HG03520 (cell line): ENCODE results near the gene KRTAP20-3.

Experiments used
- ATAC-seq: cut with Tn5 transposase; IDR thresholded peaks from one replicate; pipeline ENCODE4 v1.9.1; 2021; ENCODE audit warnings: mild to moderate bottlenecking, moderate library complexity; ENCODE audit not compliant: unreplicated experiment

KRTAP20-3 gene

GRCh38 chr21:30642564-30642963 lies at the start of gene KRTAP20-3:
KRTAP20-3 (plus strand) TSS chr21:30642864.
- ATAC-seq, result no peak

DNA sequence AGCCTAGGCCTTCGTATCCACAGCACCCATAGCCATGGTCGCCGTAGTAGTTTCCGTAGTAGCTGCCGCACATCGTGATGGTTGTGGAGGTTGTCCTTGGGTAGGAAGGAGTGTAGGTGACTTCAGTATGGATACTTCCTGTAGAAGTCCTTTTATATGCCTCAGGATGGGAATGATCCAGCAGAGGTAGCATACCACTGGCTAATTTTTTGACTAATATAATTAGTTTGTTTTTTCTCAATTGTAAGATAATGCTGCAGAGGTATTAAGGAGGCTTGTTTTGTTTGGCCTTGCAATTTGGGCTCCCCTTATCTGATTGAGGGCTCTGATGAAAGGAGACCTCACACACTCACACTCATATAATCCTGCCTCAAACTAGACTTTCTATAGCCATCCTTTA lies 43.9 kb upstream of the KRTAP20-3 start, which contains the start of gene KRTAP6-2:
Gene KRTAP6-2, minus strand, starts transcription at position 101 of the 400 bp plus-strand sequence. Its CDS starts 28 bp downstream, at position 73.
- ATAC-seq, result no peak

GRCh38 chr21:30600787-30601186 lies 41.9 kb upstream of the KRTAP20-3 start, which contains the start of gene KRTAP22-1:
KRTAP22-1 (plus strand) TSS chr21:30601087.
- ATAC-seq, result no peak

GRCh38 chr21:30605968-30606367 lies 36.7 kb upstream of the KRTAP20-3 start:
- ATAC-seq, result no peak

- ATAC-seq, result no peak
These were observed 30.5 kb upstream of the KRTAP20-3 start for GRCh38 chr21:30612132-30612531.

DNA sequence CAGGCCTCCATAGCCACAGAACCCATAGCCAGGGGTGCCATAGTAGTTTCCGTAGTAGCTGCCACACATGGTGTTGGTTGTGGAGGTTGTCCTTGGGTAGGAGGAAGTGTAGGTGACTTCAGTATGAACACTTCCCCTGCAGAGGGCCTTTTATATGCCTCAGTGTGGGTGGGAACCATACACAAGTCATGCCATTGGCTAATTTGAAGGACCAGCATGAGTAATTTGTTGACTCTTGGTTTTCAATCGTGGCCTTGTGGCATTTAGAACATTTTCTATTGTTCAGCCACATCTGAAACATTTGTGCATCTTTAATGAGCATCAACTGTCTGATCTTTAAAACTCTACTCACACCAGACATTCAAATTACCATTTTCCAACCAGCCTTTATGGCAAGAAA lies 28.8 kb upstream of the KRTAP20-3 start, which contains the start of gene KRTAP6-1:
Gene KRTAP6-1, minus strand, starts transcription at position 95 of the 400 bp plus-strand sequence. Its CDS starts 26 bp downstream, at position 69.
- no peak for ATAC-seq

GRCh38 chr21:30615199-30615598 lies 27.5 kb upstream of the KRTAP20-3 start:
- ATAC-seq, result no peak

DNA sequence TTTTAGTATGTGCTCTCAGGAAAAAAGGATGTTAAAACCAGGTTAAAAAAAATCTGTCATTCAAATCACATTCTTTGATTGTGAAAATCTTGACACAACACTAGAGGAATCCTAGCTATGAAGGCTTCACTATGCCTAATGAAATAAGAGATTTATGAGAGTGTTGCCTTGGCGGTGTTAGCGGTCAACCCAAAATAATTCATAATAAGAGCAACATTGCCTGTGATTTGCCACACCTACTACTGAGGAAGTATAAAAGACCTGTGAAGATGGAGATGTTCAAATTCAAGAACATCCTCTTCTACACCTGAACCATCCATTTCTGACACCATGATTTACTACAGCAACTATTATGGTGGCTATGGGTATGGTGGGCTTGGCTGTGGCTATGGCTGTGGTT lies 26.5 kb upstream of the KRTAP20-3 start, which contains the start of gene KRTAP20-1:
Gene KRTAP20-1, plus strand, starts transcription at position 301 of the 400 bp plus-strand sequence. Its CDS starts 30 bp downstream, at position 331.
- no peak for ATAC-seq

- ATAC-seq, result no peak
These were observed 22.6 kb upstream of the KRTAP20-3 start for GRCh38 chr21:30620080-30620479.

- no peak for ATAC-seq
These were observed 22.1 kb upstream of the KRTAP20-3 start, which contains the start of gene KRTAP20-4 for GRCh38 chr21:30620522-30620921. KRTAP20-4 (plus strand) TSS chr21:30620627.

DNA sequence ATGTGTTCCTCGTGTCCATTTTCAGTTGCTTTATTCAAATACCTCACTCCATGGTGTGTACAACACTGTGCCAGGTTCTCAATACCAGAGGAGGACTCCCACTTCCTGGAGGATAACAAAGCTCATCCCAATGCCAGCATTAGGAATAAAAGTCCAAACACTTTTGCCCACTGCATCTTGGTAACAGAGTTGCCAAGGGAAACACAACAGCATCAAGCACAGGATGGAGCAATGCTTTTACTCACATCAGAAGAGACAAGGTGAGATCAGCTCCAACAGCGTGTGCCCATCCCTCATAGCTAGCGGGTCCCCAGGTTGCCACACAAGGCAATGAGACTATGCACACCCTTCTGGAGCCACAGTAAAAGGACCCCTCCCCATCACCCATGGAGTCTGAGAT lies 19.3 kb upstream of the KRTAP20-3 start:
- no peak for ATAC-seq

DNA sequence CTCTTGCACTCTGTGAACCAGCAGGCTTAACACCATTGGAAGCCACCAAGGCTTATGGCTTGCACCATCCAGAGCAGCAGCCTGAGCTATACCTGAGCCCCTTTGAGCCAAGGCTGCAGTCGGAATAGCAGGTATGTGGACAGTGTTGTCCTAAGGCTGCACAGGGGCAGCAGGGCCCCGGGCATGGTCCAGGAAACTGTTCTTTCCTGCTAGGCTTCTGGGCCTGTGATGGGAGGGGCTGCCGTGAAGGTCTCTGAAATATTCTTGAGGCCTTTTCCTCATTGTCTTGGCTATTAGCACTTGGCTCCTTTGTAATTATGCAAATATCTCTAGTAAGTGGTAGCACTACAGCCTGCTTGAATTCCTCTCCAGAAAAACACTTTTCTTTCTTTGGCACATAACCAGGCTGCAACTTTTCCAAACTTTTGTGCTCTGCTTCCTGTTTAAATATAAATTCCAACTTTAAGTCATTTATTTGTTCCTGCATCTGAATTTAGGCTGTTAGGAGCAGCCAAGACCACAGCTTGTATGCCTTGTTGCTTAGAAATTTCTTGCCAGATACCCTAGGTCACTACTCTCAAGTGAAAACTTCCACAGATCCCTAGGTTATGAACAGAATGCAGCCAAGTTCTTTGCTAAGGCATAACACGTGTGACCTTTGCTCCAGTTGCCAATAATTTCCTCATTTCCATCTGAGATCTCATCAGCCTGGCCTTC lies 17.1 kb upstream of the KRTAP20-3 start:
- no peak for ATAC-seq

DNA sequence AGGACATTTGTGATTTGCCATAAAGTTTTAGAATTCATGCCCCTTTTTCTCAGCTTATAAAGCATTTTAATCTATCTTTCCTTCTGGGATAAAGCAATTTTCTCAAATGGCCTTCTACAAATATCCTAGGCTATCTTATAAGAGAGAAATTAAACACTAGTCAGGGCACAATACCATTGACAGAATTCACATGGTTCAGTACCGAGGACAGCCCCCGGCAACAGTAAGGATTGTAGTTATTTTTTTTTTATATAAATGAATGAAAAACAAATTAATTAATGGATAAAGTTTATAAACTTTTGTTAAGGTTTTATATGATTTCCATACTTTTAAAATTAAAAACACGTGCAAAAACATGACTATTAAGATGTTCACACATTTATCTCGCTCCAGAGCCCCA lies 14.6 kb upstream of the KRTAP20-3 start:
- no peak for ATAC-seq

DNA sequence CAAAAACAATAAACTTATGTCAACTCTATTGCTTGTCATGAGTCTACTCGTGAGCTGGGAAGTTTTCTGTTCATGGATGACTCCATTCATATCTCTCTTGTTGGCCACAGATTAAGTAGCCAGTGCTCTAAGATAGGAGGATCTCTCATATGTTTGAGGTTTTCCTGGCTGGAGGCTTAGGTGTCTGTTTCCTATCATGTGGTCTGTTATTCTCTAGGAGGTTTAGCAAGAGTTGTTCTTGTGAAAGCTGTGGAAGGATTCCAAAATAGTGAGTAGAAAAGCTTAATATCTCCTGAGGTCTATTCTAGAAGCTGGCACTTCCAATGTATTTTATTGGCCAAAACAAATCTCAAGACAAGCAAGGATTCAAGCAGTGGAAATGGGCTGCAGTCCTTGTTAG lies 13.5 kb upstream of the KRTAP20-3 start:
- no peak for ATAC-seq

GRCh38 chr21:30634906-30635305 lies 7.8 kb upstream of the KRTAP20-3 start, which contains the start of gene KRTAP20-2:
KRTAP20-2 (plus strand) TSS chr21:30635206; CDS start chr21:30635264, 58 bp downstream.
- no peak for ATAC-seq

DNA sequence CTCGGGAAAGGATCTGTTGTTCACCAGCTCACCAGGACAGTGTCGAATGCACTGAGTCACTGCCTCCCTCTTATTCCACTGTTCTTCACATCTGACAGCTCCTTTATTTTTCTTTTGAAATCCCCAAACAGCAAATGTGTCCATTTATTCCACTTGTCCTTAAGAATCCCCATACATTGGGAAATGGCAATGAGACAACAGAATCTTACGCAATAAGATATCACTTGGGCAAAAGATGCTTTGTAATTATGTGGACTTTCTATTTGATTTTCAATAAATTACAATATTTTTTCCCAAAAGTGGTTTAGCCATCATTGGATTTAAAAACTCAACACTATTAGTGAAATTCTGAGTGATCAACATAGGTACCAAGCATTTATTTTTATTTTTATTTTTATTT lies 4.0 kb upstream of the KRTAP20-3 start:
- no peak for ATAC-seq

DNA sequence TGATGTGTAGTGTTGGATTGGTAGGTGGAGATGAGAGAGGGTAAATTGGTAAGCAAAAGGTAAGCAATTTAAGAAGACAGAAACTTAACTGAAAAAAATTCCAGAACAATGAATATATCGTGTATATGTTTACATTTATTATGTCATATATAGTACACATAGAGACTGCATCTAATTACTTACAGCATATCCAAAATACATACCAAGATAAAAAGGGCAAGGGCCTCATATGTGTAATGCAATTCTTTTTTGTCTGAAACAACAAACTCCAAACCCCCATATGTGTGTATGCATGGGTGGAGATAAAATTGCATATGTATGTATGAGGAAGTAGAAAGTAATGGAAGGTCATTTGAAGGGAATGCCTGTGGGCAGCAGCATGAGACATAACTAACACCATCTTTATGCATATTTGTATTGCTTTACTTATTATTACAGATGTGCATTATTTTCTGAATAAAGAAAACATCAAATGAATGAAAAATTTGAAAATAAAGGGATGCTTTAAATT lies 4.3 kb downstream of the KRTAP20-3 start:
- ATAC-seq, result no peak

- ATAC-seq, result no peak
These were observed 10.2 kb downstream of the KRTAP20-3 start for GRCh38 chr21:30652891-30653290.

- no peak for ATAC-seq
These were observed 26.1 kb downstream of the KRTAP20-3 start for GRCh38 chr21:30668776-30669175.

- ATAC-seq, result no peak
These were observed 30.5 kb downstream of the KRTAP20-3 start for GRCh38 chr21:30672985-30673650.

- ATAC-seq, result no peak
These were observed 31.6 kb downstream of the KRTAP20-3 start for GRCh38 chr21:30674312-30674711.

DNA sequence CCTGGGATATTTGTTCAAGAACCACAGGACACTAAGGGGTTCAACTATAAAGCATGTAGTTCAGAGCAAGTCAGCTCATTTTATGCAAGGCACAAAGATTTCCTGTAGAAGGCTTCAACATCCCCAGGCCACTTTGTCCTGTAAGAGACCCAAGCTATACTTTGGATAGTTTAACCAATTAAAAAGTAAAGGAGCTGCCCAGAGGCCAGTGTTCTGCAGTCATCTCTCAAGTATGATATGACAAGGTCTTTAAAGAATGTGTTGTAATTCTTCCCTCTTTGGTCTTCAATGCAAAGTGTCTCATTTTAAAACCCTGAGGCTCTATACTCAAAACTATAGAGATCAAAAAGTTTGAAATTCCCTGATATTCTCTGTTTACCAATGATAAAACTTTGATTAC lies 34.1 kb downstream of the KRTAP20-3 start:
- no peak for ATAC-seq
